GM12878 (cell line): Measurements from ENCODE around the gene SLC29A1. TPM values are rescaled to one million over a fixed set of nuclear protein-coding genes. Genes with fewer than 3 reads are reported as not detected.

Source experiments
- CREM ChIP-seq: IDR thresholded peaks from 2 replicates; pipeline ENCODE4 v1.6.1; 2014; ENCODE audit warnings: antibody characterized with exemption, low read depth
- HDGF ChIP-seq: fragments of 450-650 bp; IDR thresholded peaks from 2 replicates; pipeline ENCODE4 v1.6.1; 2016; ENCODE audit warnings: antibody characterized with exemption
- JUNB ChIP-seq: IDR thresholded peaks from 2 replicates; pipeline ENCODE4 v1.6.1; 2016; ENCODE audit warnings: antibody characterized with exemption, mild to moderate bottlenecking
- MTA2 ChIP-seq: fragments of 450-650 bp; IDR thresholded peaks from 2 replicates; pipeline ENCODE4 v1.6.1; 2016; ENCODE audit warnings: low read depth, mild to moderate bottlenecking, moderate library complexity
- MTA3 ChIP-seq: IDR thresholded peaks from 2 replicates; pipeline ENCODE4 v1.6.1; 2012; ENCODE audit warnings: low read length, inconsistent platforms, borderline replicate concordance
- NFYB ChIP-seq: IDR thresholded peaks from 2 replicates; pipeline ENCODE4 v1.6.1; 2011; ENCODE audit warnings: low read depth, mild to moderate bottlenecking, low read length, improper control_type of control experiment, moderate library complexity; ENCODE audit not compliant: insufficient read depth
- NR2F1 ChIP-seq: fragments of 450-650 bp; conservative IDR thresholded peaks from 2 replicates; pipeline ENCODE4 v1.6.1; 2017; ENCODE audit warnings: mild to moderate bottlenecking
- PAX5 ChIP-seq: IDR thresholded peaks from 2 replicates; pipeline ENCODE4 v1.6.1; 2011; ENCODE audit warnings: low read depth, low read length, borderline replicate concordance
- POLR2AphosphoS5 ChIP-seq: IDR thresholded peaks from 2 replicates; pipeline ENCODE4 v1.6.1; 2011; ENCODE audit warnings: mild to moderate bottlenecking, low read length, inconsistent platforms
- RAD21 ChIP-seq: IDR thresholded peaks from 2 replicates; pipeline ENCODE4 v1.6.1; 2011; ENCODE audit warnings: mild to moderate bottlenecking, low read depth, low read length, moderate library complexity; ENCODE audit not compliant: insufficient read depth
- RAD51 ChIP-seq: fragments of 450-650 bp; IDR thresholded peaks from 2 replicates; pipeline ENCODE4 v1.6.1; 2016; ENCODE audit warnings: moderate library complexity, mild to moderate bottlenecking, inconsistent platforms
- RELA ChIP-seq: fragments of 450-650 bp; IDR thresholded peaks from 2 replicates; pipeline ENCODE4 v1.8.0; 2014; ENCODE audit warnings: borderline replicate concordance; ENCODE audit not compliant: partially characterized antibody
- REST ChIP-seq: IDR thresholded peaks from 2 replicates; pipeline ENCODE4 v1.6.1; 2012; ENCODE audit warnings: mild to moderate bottlenecking, low read depth, low read length
- SMAD1 ChIP-seq: fragments of 450-650 bp; IDR thresholded peaks from 2 replicates; pipeline ENCODE4 v1.6.1; 2018; ENCODE audit warnings: mild to moderate bottlenecking, low read depth; ENCODE audit not compliant: partially characterized antibody
- SMARCA5 ChIP-seq: fragments of 450-650 bp; IDR thresholded peaks from 2 replicates; pipeline ENCODE4 v1.6.1; 2017; ENCODE audit warnings: mild to moderate bottlenecking
- SMC3 ChIP-seq: IDR thresholded peaks from 2 replicates; pipeline ENCODE4 v1.6.1; 2011; ENCODE audit warnings: low read length, improper control_type of control experiment, borderline replicate concordance
- USF2 ChIP-seq: IDR thresholded peaks from 2 replicates; pipeline ENCODE4 v1.6.1; 2011; ENCODE audit warnings: low read depth, low read length, improper control_type of control experiment, borderline replicate concordance
- WRNIP1 ChIP-seq: IDR thresholded peaks from 2 replicates; pipeline ENCODE4 v1.6.1; 2011; ENCODE audit warnings: low read depth, low read length, improper control_type of control experiment, borderline replicate concordance
- polyA plus RNA-seq, 11 experiments: library from polyadenylated mRNA; depleted of rRNA in 4 of 11; unstranded in 6 of 11; stranded (reverse) in 5 of 11; fragments of >200 nt; fragmentation: Nextera tagmentation in 4 of 11; fragmentation: Illumina TruSeq in 1 of 11; extraction: Ambion mirVana in 4 of 11; extraction: Trizol in 1 of 11; gene quantifications; 1 replicate in 1 of 11; 2 replicates in 10 of 11; pipeline versions ENCODE4 v1.2.1 to v1.2.3, GENCODE V29; 2011 to 2016; ENCODE audit warnings: inconsistent platforms in 2 of 11, missing spikeins in 2 of 11, low read depth in 1 of 11
- total RNA-seq, 4 experiments: library from RNA; depleted of rRNA in 3 of 4; stranded (reverse); fragments of >200 nt in 3 of 4; fragmentation: Illumina TruSeq in 1 of 4; extraction: Trizol in 1 of 4; gene quantifications; 2 replicates each; pipeline versions ENCODE4 v1.2.1 to v1.2.3, GENCODE V29; 2013 to 2021
- TF ChIP-seq, protein P1 (sequence below): fragments of 450-650 bp; IDR thresholded peaks from 2 replicates; pipeline ENCODE4 v1.6.1; 2016; ENCODE audit warnings: mild to moderate bottlenecking, moderate library complexity, borderline replicate concordance
- TF ChIP-seq, protein P2 (sequence below): fragments of 450-650 bp; IDR thresholded peaks from 2 replicates; pipeline ENCODE4 v1.6.1; 2017; ENCODE audit warnings: mild to moderate bottlenecking, low read depth, inconsistent platforms; ENCODE audit not compliant: poor library complexity, severe bottlenecking

The SLC29A1 gene
- total and polyA plus RNA-seq, 10 of the 15 experiments (the other 5 are each of a cell fraction or from before 2014, with no cell fraction given) = 10.0 to 132 (median 93.4) TPM

- no peak for TF ChIP-seq RELA
- TF ChIP-seq, protein P1, sequence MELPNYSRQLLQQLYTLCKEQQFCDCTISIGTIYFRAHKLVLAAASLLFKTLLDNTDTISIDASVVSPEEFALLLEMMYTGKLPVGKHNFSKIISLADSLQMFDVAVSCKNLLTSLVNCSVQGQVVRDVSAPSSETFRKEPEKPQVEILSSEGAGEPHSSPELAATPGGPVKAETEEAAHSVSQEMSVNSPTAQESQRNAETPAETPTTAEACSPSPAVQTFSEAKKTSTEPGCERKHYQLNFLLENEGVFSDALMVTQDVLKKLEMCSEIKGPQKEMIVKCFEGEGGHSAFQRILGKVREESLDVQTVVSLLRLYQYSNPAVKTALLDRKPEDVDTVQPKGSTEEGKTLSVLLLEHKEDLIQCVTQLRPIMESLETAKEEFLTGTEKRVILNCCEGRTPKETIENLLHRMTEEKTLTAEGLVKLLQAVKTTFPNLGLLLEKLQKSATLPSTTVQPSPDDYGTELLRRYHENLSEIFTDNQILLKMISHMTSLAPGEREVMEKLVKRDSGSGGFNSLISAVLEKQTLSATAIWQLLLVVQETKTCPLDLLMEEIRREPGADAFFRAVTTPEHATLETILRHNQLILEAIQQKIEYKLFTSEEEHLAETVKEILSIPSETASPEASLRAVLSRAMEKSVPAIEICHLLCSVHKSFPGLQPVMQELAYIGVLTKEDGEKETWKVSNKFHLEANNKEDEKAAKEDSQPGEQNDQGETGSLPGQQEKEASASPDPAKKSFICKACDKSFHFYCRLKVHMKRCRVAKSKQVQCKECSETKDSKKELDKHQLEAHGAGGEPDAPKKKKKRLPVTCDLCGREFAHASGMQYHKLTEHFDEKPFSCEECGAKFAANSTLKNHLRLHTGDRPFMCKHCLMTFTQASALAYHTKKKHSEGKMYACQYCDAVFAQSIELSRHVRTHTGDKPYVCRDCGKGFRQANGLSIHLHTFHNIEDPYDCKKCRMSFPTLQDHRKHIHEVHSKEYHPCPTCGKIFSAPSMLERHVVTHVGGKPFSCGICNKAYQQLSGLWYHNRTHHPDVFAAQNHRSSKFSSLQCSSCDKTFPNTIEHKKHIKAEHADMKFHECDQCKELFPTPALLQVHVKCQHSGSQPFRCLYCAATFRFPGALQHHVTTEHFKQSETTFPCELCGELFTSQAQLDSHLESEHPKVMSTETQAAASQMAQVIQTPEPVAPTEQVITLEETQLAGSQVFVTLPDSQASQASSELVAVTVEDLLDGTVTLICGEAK = no peak
- no peak for TF ChIP-seq NFYB
- no peak for TF ChIP-seq SMAD1
- no peak for TF ChIP-seq MTA2
- TF ChIP-seq USF2 = no peak
- no peak for TF ChIP-seq JUNB
- TF ChIP-seq, protein P2, sequence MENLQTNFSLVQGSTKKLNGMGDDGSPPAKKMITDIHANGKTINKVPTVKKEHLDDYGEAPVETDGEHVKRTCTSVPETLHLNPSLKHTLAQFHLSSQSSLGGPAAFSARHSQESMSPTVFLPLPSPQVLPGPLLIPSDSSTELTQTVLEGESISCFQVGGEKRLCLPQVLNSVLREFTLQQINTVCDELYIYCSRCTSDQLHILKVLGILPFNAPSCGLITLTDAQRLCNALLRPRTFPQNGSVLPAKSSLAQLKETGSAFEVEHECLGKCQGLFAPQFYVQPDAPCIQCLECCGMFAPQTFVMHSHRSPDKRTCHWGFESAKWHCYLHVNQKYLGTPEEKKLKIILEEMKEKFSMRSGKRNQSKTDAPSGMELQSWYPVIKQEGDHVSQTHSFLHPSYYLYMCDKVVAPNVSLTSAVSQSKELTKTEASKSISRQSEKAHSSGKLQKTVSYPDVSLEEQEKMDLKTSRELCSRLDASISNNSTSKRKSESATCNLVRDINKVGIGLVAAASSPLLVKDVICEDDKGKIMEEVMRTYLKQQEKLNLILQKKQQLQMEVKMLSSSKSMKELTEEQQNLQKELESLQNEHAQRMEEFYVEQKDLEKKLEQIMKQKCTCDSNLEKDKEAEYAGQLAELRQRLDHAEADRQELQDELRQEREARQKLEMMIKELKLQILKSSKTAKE = no peak
- peak; percentile 23; the same call in 1 of the 2 replicates for TF ChIP-seq SMC3
- no peak for TF ChIP-seq REST
- peak; percentile 64 for TF ChIP-seq RAD21
- TF ChIP-seq NR2F1 = peak; percentile 74
- peak; percentile 76 for TF ChIP-seq POLR2AphosphoS5
- TF ChIP-seq WRNIP1 = no peak
- peak; percentile 77; the same call in 1 of the 2 replicates for TF ChIP-seq PAX5
- no peak for TF ChIP-seq MTA3
- TF ChIP-seq SMARCA5 = peak; percentile 76
- TF ChIP-seq HDGF = 0 out of 2 replicates have a peak, but pooled peaks have one; percentile 50
- TF ChIP-seq CREM = 0 out of 2 replicates have a peak, but pooled peaks have one; percentile 23
- no peak for TF ChIP-seq RAD51
Measured at GRCh38 chr6:44265007-44265721, 41.8 kb downstream of the SLC29A1 start, which contains the start of gene NFKBIE (continued).
